ENCODE data around the gene HOXC5.

- TF ChIP-seq EZH2 (IDR thresholded peaks at IDR 0.05; ENCODE audit: low read depth) (no peak), CTCF (conservative IDR thresholded peaks at IDR 0.05) (no peak)
Measured at GRCh38 chr12:53995378-53996239, 37.2 kb upstream of the HOXC5 start.
